Neural cell (in vitro differentiated cells): Measurements from ENCODE around the gene SPTLC2. TPM values are rescaled to one million over a fixed set of nuclear protein-coding genes. Genes with fewer than 3 reads are reported as not detected.

Source experiments
- H2AFZ ChIP-seq: fragments of 200-600, 300-800 bp; sonication (generic), shearing (Covaris generic); 2 replicates; pipeline ENCODE4 v1.6.0; 2014; ENCODE audit warnings: low read depth, mild to moderate bottlenecking, antibody characterized with exemption, low read length, moderate library complexity
- H3F3A ChIP-seq: fragments of 200-600 bp; shearing (Covaris generic); 2 replicates; pipeline ENCODE4 v1.6.1; 2016; ENCODE audit warnings: mild to moderate bottlenecking, moderate library complexity, mixed read lengths, antibody characterized with exemption, low read length; ENCODE audit not compliant: insufficient read depth, poor library complexity, severe bottlenecking
- H3K27ac ChIP-seq: fragments of 200-600, 300-800 bp; sonication (generic), shearing (Covaris generic); 2 replicates; pipeline ENCODE4 v1.5.1; 2014; ENCODE audit warnings: mild to moderate bottlenecking, low read length, moderate library complexity
- H3K27me3 ChIP-seq: fragments of 300-800, 200-600 bp; sonication (generic), shearing (Covaris generic); 2 replicates; pipeline ENCODE4 v1.6.0; 2014; ENCODE audit warnings: mild to moderate bottlenecking, low read depth, low read length, moderate library complexity; ENCODE audit not compliant: insufficient read depth
- H3K36me3 ChIP-seq: fragments of 300-800, 200-600 bp; sonication (generic), shearing (Covaris generic); 2 replicates; pipeline ENCODE4 v1.5.1; 2014; ENCODE audit warnings: mild to moderate bottlenecking, antibody characterized with exemption, low read length, moderate library complexity; ENCODE audit not compliant: insufficient read depth
- H3K4me2 ChIP-seq: fragments of 300-800, 200-600 bp; sonication (generic), shearing (Covaris generic); 2 replicates; pipeline ENCODE4 v1.6.0; 2014; ENCODE audit warnings: mild to moderate bottlenecking, low read length
- H3K4me3 ChIP-seq: fragments of 300-800, 200-600 bp; sonication (generic), shearing (Covaris generic); 2 replicates; pipeline ENCODE4 v1.5.1; 2014; ENCODE audit warnings: mild to moderate bottlenecking, low read length, moderate library complexity
- H3K79me2 ChIP-seq: fragments of 200-600 bp; shearing (Covaris generic); replicated peaks from 2 replicates; pipeline ENCODE4 v1.6.0; 2014; ENCODE audit warnings: mild to moderate bottlenecking, low read length, moderate library complexity; ENCODE audit not compliant: insufficient read depth
- H3K9ac ChIP-seq: fragments of 300-800, 200-600 bp; sonication (generic), shearing (Covaris generic); 2 replicates; pipeline ENCODE4 v1.6.1; 2016; ENCODE audit warnings: mild to moderate bottlenecking, low read length, mixed read lengths
- H3K9me2 ChIP-seq: fragments of 200-600 bp; shearing (Covaris generic); 2 replicates; pipeline ENCODE4 v1.6.1; 2016; ENCODE audit warnings: mild to moderate bottlenecking, low read length, mixed read lengths; ENCODE audit not compliant: insufficient read depth
- H3K9me3 ChIP-seq: fragments of 200-600, 300-800 bp; sonication (generic), shearing (Covaris generic); 2 replicates; pipeline ENCODE4 v1.6.1; 2016; ENCODE audit warnings: mild to moderate bottlenecking, mixed run types, low read length, moderate library complexity, mixed read lengths
- H4K20me1 ChIP-seq: fragments of 200-600 bp; shearing (Covaris generic); 2 replicates; pipeline ENCODE4 v1.6.1; 2016; ENCODE audit warnings: mild to moderate bottlenecking, mixed run types; ENCODE audit not compliant: insufficient read depth
- CTCF ChIP-seq: fragments of 450-650 bp; IDR thresholded peaks from 2 replicates; pipeline ENCODE4 v1.5.1; 2014; ENCODE audit warnings: antibody characterized with exemption, mild to moderate bottlenecking, moderate library complexity; ENCODE audit not compliant: poor library complexity, severe bottlenecking
- EP300 ChIP-seq: fragments of 450-650 bp; conservative IDR thresholded peaks from 2 replicates; pipeline ENCODE4 v1.6.1; 2014; ENCODE audit warnings: antibody characterized with exemption, mild to moderate bottlenecking, moderate library complexity; ENCODE audit not compliant: poor library complexity, severe bottlenecking
- EZH2 ChIP-seq: fragments of 200-600, 300-800 bp; shearing (Covaris generic), sonication (generic); IDR thresholded peaks from 2 replicates; pipeline ENCODE4 v1.6.1; 2014; ENCODE audit warnings: antibody characterized with exemption, low read length, borderline replicate concordance, mild to moderate bottlenecking; ENCODE audit not compliant: insufficient read depth, poor library complexity, severe bottlenecking
- MXI1 ChIP-seq: fragments of 450-650 bp; conservative IDR thresholded peaks from 2 replicates; pipeline ENCODE4 v1.6.1; 2014; ENCODE audit warnings: antibody characterized with exemption, mild to moderate bottlenecking; ENCODE audit not compliant: poor library complexity, severe bottlenecking
- POLR2AphosphoS5 ChIP-seq: IDR thresholded peaks from 2 replicates; pipeline ENCODE4 v1.6.1; 2012
- RAD21 ChIP-seq: fragments of 450-650 bp; conservative IDR thresholded peaks from 2 replicates; pipeline ENCODE4 v1.6.1; 2014; ENCODE audit warnings: antibody characterized with exemption, mild to moderate bottlenecking, moderate library complexity
- REST ChIP-seq: IDR thresholded peaks from 2 replicates; pipeline ENCODE4 v1.6.1; 2012; ENCODE audit warnings: borderline replicate concordance
- SMC3 ChIP-seq: fragments of 450-650 bp; conservative IDR thresholded peaks from 2 replicates; pipeline ENCODE4 v1.6.1; 2014; ENCODE audit warnings: antibody characterized with exemption, mild to moderate bottlenecking, moderate library complexity; ENCODE audit not compliant: poor library complexity
- TAF1 ChIP-seq: IDR thresholded peaks from 2 replicates; pipeline ENCODE4 v1.6.1; 2012; ENCODE audit warnings: low read depth
- polyA plus RNA-seq: library from polyadenylated mRNA; depleted of rRNA; stranded (reverse); fragments of >200 nt; gene quantifications from 2 replicates; pipeline ENCODE4 v1.2.3, GENCODE V29; 2014

Gene SPTLC2
- polyA plus RNA-seq, 1 donor from 2014 or later: 15.1 TPM

DNA sequence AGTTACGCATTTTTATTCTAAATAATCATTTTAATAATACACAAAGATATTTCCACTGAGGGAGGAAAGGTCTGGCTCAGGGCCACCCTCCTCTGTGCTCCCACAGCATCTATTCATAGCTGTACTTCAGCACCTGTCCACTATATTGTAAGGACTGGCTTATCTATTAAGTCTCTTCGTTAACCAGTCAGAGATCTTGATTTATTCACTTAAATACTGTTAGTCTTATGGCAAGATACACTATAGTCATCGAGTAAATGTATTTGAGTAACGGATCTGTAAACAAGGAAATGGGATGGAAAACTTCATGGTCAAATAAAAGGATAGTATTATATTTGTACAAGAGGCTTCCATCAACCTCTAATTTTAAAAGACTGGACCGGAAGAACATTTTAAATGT, 54.6 kb downstream of the SPTLC2 start:
- no peak overlapping the region for H3K4me2 ChIP-seq
- no peaks in the 10 kb centered on the region for H3K9me3 ChIP-seq
- H3K27me3 ChIP-seq: no peaks in the 10 kb centered on the region
- no peaks in the 10 kb centered on the region for H3F3A ChIP-seq
- H3K36me3 ChIP-seq: no peaks in the 10 kb centered on the region
- no peak for TF ChIP-seq EP300
- no peak for TF ChIP-seq CTCF
- no peak for TF ChIP-seq RAD21
- TF ChIP-seq POLR2AphosphoS5: no peak
- no peaks in the 10 kb centered on the region for H3K79me2 ChIP-seq
- no peak overlapping the region for H3K4me3 ChIP-seq
- no peaks in the 10 kb centered on the region for H4K20me1 ChIP-seq
- no peak overlapping the region for H2AFZ ChIP-seq
- no peak overlapping the region for H3K9ac ChIP-seq
- H3K9me2 ChIP-seq: no peaks in the 10 kb centered on the region
- no peak overlapping the region for H3K27ac ChIP-seq

DNA sequence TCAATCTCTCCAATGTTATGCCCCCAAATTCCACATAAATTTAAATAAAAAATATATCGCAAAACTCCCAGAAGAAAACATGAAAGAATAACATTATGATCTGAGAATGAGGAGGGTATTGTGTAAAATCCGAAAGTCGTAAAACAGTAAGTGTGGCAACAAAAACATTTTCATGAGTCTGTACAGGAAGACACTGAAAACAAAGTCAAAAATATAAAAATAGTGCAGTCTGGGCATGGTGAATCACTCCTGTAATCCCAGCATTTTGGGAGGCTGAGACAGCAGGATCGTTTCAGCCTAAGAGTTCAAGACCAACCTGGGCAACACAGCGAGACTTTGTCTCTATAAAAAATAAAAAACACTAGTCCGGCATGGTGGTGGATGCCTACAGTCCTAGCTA, 57.1 kb downstream of the SPTLC2 start:
- Histone ChIP-seq H3K27me3 (no peaks in the 10 kb centered on the region), H3K4me3 (no peak overlapping the region), H3K9ac (no peak overlapping the region), H3K4me2 (no peak overlapping the region), H3K9me2 (no peaks in the 10 kb centered on the region), H2AFZ (no peak overlapping the region), H3K79me2 (no peaks in the 10 kb centered on the region), H3K9me3 (no peaks in the 10 kb centered on the region), H4K20me1 (no peaks in the 10 kb centered on the region), H3K27ac (no peak overlapping the region), H3K36me3 (no peaks in the 10 kb centered on the region), H3F3A (no peaks in the 10 kb centered on the region)
- TF ChIP-seq MXI1 (no peak), REST (no peak), SMC3 (no peak), POLR2AphosphoS5 (no peak), EZH2 (no peak), RAD21 (no peak), EP300 (no peak), TAF1 (no peak), CTCF (no peak)
